ENCODE data around the gene RRP1B. TPM values are rescaled to one million over a fixed set of nuclear protein-coding genes. Genes with fewer than 3 reads are reported as not detected.

Gene RRP1B
- total and polyA plus RNA-seq, 9 of the 15 experiments (the other 6 are each of a cell fraction or from before 2014, with no cell fraction given) = 6.8 to 66.6 (median 41.9) TPM

GRCh38 chr21:43646550-43647260 is 12.7 kb upstream of the RRP1B start (continued):
- TF ChIP-seq REST (IDR thresholded peaks at IDR 0.05; ENCODE audit: borderline replicate concordance) (peak; percentile 92), REST (CRISPR knock-in tag; IDR thresholded peaks at IDR 0.05; ENCODE audit: low read depth) (no peak), PREB (CRISPR knock-in tag; IDR thresholded peaks at IDR 0.05) (no peak), MED1 (CRISPR knock-in tag; IDR thresholded peaks at IDR 0.05; ENCODE audit: borderline replicate concordance) (no peak), SIRT6 (IDR thresholded peaks at IDR 0.05; ENCODE audit: low read depth, low read length) (no peak), ZNF512 (tag; IDR thresholded peaks at IDR 0.05) (no peak), KDM4B (IDR thresholded peaks at IDR 0.05; ENCODE audit: borderline replicate concordance in 2 of 2, low read depth in 1 of 2) (no peak), NCOR1 (IDR thresholded peaks at IDR 0.05) (no peak), PTRF (tag; IDR thresholded peaks at IDR 0.05) (no peak), ZNF232 (CRISPR knock-in tag; IDR thresholded peaks at IDR 0.05) (no peak), THRA (IDR thresholded peaks at IDR 0.05) (no peak), ZNF445 (CRISPR knock-in tag; IDR thresholded peaks at IDR 0.05; ENCODE audit: low read depth) (no peak), E2F1 (CRISPR knock-in tag; IDR thresholded peaks at IDR 0.05) (no peak), ETV5 (CRISPR knock-in tag; IDR thresholded peaks at IDR 0.05; ENCODE audit: low read depth) (no peak)

Measured in K562 (cell line).